ENCODE results near the gene EMC6. TPM values are rescaled to one million over a fixed set of nuclear protein-coding genes. Genes with fewer than 3 reads are reported as not detected.

EMC6 gene
- total RNA-seq, 1 experiment from 2014 or later, result 56.5 TPM

DNA sequence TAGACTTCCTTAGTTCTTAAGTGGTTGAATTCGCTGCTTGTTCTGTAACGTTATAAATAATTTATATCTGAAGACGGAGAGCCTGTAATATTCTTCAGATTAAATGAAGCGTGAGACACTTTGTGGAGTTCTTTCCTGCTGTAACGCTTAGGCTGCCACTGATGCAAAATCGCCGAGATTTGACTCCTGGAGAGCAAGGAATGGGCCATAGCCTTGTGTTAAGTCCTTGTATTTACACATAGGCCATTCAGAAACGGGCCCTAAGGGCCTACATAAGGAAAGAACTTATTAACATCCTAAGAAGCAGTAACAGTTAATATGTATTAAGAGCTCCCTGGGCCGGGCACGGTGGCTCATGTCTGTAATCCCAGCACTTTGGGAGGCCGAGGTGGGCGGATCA is 936 bp downstream of the EMC6 start:
- Histone ChIP-seq H3K4me2 (ENCODE audit: low read length) (peak overlapping the region; percentile 82), H3K4me1 (ENCODE audit: insufficient read depth, low read length) (peaks cover 11% of the 10 kb centered on the region; the same call in 1 of the 2 replicates), H3K27me3 (ENCODE audit: low read length) (no peaks in the 10 kb centered on the region), H3K36me3 (ENCODE audit: low read depth, low read length) (no peaks in the 10 kb centered on the region), H3K4me3 (ENCODE audit: low read length) (peak overlapping the region; percentile 99), H3K9me3 (ENCODE audit: low read length) (no peaks in the 10 kb centered on the region), H2AFZ (ENCODE audit: low read length) (no peak overlapping the region), H3K9me2 (replicated peaks; ENCODE audit: low read length) (no peaks in the 10 kb centered on the region), H3K79me2 (ENCODE audit: low read length) (peaks cover 47% of the 10 kb centered on the region), H3K27ac (ENCODE audit: low read length) (no peak overlapping the region), H4K20me1 (ENCODE audit: low read length) (peaks cover 13% of the 10 kb centered on the region; the same call in 1 of the 2 replicates), H3F3A (ENCODE audit: low read length, unreplicated experiment) (no peaks in the 10 kb centered on the region), H3K9ac (ENCODE audit: low read length) (peak overlapping the region; percentile 95)
- ChIA-PET CTCF (no interaction called here), POLR2A (ENCODE audit: unreplicated experiment) (no interaction called here)
- no TSS peak for BruUV-seq (replicated peaks)
- intact Hi-C loops (cut with micrococcal nuclease), result loop anchor here (2.0 kb wide), 1 partner anchor 33 kb away; the partner anchor contains the start of genes CTNS and SHPK
- DNase-seq, result no peak
- no peak for ATAC-seq
- TF ChIP-seq, protein P1, sequence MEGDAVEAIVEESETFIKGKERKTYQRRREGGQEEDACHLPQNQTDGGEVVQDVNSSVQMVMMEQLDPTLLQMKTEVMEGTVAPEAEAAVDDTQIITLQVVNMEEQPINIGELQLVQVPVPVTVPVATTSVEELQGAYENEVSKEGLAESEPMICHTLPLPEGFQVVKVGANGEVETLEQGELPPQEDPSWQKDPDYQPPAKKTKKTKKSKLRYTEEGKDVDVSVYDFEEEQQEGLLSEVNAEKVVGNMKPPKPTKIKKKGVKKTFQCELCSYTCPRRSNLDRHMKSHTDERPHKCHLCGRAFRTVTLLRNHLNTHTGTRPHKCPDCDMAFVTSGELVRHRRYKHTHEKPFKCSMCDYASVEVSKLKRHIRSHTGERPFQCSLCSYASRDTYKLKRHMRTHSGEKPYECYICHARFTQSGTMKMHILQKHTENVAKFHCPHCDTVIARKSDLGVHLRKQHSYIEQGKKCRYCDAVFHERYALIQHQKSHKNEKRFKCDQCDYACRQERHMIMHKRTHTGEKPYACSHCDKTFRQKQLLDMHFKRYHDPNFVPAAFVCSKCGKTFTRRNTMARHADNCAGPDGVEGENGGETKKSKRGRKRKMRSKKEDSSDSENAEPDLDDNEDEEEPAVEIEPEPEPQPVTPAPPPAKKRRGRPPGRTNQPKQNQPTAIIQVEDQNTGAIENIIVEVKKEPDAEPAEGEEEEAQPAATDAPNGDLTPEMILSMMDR (conservative IDR thresholded peaks at IDR 0.05; ENCODE audit: low read depth, low read length), result no peak
- TF ChIP-seq EZH2 (IDR thresholded peaks at IDR 0.05; ENCODE audit: low read length, unreplicated experiment) (no peak), EZH2phosphoT487 (IDR thresholded peaks at IDR 0.05; ENCODE audit: borderline replicate concordance, low read length) (no peak)

DNA sequence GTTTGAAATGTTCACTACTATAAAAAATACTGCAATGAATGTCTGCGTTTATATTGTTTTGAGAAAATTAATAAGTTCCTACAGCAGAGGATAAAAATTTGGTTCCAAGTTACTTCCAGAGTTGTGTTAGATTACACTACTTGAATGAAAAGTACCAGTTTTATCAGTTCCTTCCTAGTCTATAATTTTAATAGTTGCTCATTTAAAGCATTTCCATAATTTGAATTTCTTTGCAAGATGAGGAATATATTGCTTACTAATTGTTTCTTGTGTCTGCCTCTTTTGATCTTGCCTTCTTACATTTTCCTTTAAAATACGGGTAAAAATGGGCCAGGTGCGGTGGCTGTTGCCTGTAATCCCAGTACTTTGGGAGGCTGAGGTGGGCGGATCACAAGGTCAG is 4.0 kb downstream of the EMC6 start:
- Histone ChIP-seq H3K4me3 (ENCODE audit: low read length) (no peak overlapping the region), H3K36me3 (ENCODE audit: low read depth, low read length) (no peaks in the 10 kb centered on the region), H3K4me2 (ENCODE audit: low read length) (no peak overlapping the region), H2AFZ (ENCODE audit: low read length) (no peak overlapping the region), H3F3A (ENCODE audit: low read length, unreplicated experiment) (no peaks in the 10 kb centered on the region), H3K79me2 (ENCODE audit: low read length) (peaks cover 26% of the 10 kb centered on the region), H3K4me1 (ENCODE audit: insufficient read depth, low read length) (0 out of 2 replicates have a peak, but pooled peaks cover 1% of the 10 kb centered on the region), H3K9me2 (replicated peaks; ENCODE audit: low read length) (no peaks in the 10 kb centered on the region), H4K20me1 (ENCODE audit: low read length) (peaks cover 2% of the 10 kb centered on the region; the same call in 1 of the 2 replicates), H3K27ac (ENCODE audit: low read length) (no peak overlapping the region), H3K9ac (ENCODE audit: low read length) (no peak overlapping the region), H3K9me3 (ENCODE audit: low read length) (no peaks in the 10 kb centered on the region), H3K27me3 (ENCODE audit: low read length) (no peaks in the 10 kb centered on the region)
- ChIA-PET CTCF (no interaction called here), POLR2A (ENCODE audit: unreplicated experiment) (no interaction called here)
- ATAC-seq, result no peak
- intact Hi-C loops (cut with micrococcal nuclease), result no loop called here
- TF ChIP-seq EZH2phosphoT487 (IDR thresholded peaks at IDR 0.05; ENCODE audit: borderline replicate concordance, low read length), result no peak
- TF ChIP-seq, protein P1 (conservative IDR thresholded peaks at IDR 0.05; ENCODE audit: low read depth, low read length), result no peak
- TF ChIP-seq EZH2 (IDR thresholded peaks at IDR 0.05; ENCODE audit: low read length, unreplicated experiment), result no peak
- BruUV-seq (replicated peaks), result no TSS peak
- no peak for DNase-seq

DNA sequence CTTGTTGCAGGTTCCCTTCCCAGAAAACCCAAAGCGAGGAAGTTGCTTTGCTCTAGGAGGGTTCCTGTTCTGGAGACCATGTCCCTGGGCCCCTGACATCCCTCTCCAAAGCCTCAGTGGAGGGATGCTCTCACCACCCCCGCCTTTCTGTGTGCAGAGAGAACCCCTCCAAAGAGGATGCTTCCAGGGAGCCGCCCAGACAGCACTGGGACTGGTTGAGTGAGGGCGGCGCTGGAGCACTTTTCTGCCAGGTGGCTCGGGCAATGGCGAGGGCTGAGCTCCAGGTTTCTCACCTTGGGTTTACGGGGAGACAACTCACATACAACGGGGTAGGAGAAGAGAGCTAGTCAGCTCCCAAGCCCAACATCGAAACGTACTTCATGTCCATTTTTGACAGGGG is 7.3 kb downstream of the EMC6 start:
- no peaks in the 10 kb centered on the region for H3K9me3 ChIP-seq (ENCODE audit: low read length)
- intact Hi-C loops (cut with micrococcal nuclease), result no loop called here
- no peak overlapping the region for H3K4me3 ChIP-seq (ENCODE audit: low read length)
- DNase-seq, result no peak
- H3K4me2 ChIP-seq (ENCODE audit: low read length), result no peak overlapping the region
- H2AFZ ChIP-seq (ENCODE audit: low read length), result no peak overlapping the region
- ATAC-seq, result no peak
- no peak overlapping the region for H3K9ac ChIP-seq (ENCODE audit: low read length)
- H3K36me3 ChIP-seq (ENCODE audit: low read depth, low read length), result no peaks in the 10 kb centered on the region
- TF ChIP-seq EZH2 (IDR thresholded peaks at IDR 0.05; ENCODE audit: low read length, unreplicated experiment), result no peak
- no peak for TF ChIP-seq EZH2phosphoT487 (IDR thresholded peaks at IDR 0.05; ENCODE audit: borderline replicate concordance, low read length)
- H3K4me1 ChIP-seq (ENCODE audit: insufficient read depth, low read length), result no peaks in the 10 kb centered on the region
- CTCF ChIA-PET, result no interaction called here
- POLR2A ChIA-PET (ENCODE audit: unreplicated experiment), result no interaction called here
- H3K79me2 ChIP-seq (ENCODE audit: low read length), result 0 out of 2 replicates have a peak, but pooled peaks cover under 1% of the 10 kb centered on the region
- H3F3A ChIP-seq (ENCODE audit: low read length, unreplicated experiment), result no peaks in the 10 kb centered on the region
- no peaks in the 10 kb centered on the region for H3K9me2 ChIP-seq (replicated peaks; ENCODE audit: low read length)
- H4K20me1 ChIP-seq (ENCODE audit: low read length), result no peaks in the 10 kb centered on the region
- no peak overlapping the region for H3K27ac ChIP-seq (ENCODE audit: low read length)
- H3K27me3 ChIP-seq (ENCODE audit: low read length), result no peaks in the 10 kb centered on the region
- no TSS peak for BruUV-seq (replicated peaks)
